ENCODE measurements around the gene PCDHGA2.

DNA sequence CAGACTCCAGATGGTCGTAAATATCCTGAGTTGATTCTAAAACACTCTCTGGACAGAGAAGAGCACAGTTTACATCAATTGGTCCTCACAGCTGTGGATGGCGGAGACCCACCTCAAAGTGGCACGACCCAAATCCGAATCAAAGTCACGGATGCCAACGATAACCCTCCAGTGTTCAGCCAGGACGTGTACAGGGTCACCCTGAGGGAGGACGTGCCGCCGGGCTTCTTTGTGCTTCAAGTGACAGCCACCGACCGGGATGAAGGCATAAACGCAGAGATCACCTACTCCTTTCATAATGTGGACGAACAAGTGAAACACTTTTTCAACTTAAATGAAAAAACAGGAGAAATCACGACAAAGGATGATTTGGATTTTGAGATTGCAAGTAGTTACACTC, 22.1 kb downstream of the PCDHGA2 start:
- TF ChIP-seq, protein P1, sequence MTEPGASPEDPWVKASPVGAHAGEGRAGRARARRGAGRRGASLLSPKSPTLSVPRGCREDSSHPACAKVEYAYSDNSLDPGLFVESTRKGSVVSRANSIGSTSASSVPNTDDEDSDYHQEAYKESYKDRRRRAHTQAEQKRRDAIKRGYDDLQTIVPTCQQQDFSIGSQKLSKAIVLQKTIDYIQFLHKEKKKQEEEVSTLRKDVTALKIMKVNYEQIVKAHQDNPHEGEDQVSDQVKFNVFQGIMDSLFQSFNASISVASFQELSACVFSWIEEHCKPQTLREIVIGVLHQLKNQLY (CRISPR knock-in tag; conservative IDR thresholded peaks at IDR 0.05) = no peak
- TF ChIP-seq EP300 (IDR thresholded peaks at IDR 0.05; ENCODE audit: low read length) (no peak), GABPB2 (CRISPR knock-in tag; conservative IDR thresholded peaks at IDR 0.05) (no peak), FOXP1 (CRISPR knock-in tag; IDR thresholded peaks at IDR 0.05) (no peak), POLR2A (conservative IDR thresholded peaks at IDR 0.05) (no peak), HNRNPUL1 (IDR thresholded peaks at IDR 0.05; ENCODE audit: low read length) (no peak), U2AF2 (optimal IDR thresholded peaks at IDR 0.05; ENCODE audit: low read depth, low read length) (no peak)
